Stimulated activated effector memory CD8-positive, alpha-beta T cell treated with anti-CD3 and anti-CD28 coated beads, Interleukin-12 subunit alpha, Interleukin-12 subunit beta, amount 100 ng/mL, for 72 hours (primary cell): ENCODE results near the gene ARHGAP18.

Experiments used
- ATAC-seq: fragments of 150-1000 bp; cut with Tn5 transposase; 2 replicates; pipeline ENCODE4 v1.10.0; 2021
- DNase-seq, 2 donors: peaks; one replicate each; pipeline ENCODE4 v3.0.0; 2021 to 2022; ENCODE audit warnings: low spot score in 2 of 2
- H3K27ac Mint-ChIP-seq: one replicate; pipeline ENCODE4 v1.8.0; 2022; ENCODE audit warnings: mild to moderate bottlenecking, mixed read lengths
- H3K36me3 Mint-ChIP-seq: one replicate; pipeline ENCODE4 v1.8.0; 2022; ENCODE audit warnings: mild to moderate bottlenecking, mixed read lengths
- H3K4me1 Mint-ChIP-seq: one replicate; pipeline ENCODE4 v1.8.0; 2022; ENCODE audit warnings: mixed read lengths
- H3K4me3 Mint-ChIP-seq: one replicate; pipeline ENCODE4 v1.8.0; 2022; ENCODE audit warnings: mild to moderate bottlenecking, mixed read lengths
- H3K9me3 Mint-ChIP-seq: one replicate; pipeline ENCODE4 v1.8.0; 2022; ENCODE audit warnings: mixed read lengths

ARHGAP18 gene

DNA sequence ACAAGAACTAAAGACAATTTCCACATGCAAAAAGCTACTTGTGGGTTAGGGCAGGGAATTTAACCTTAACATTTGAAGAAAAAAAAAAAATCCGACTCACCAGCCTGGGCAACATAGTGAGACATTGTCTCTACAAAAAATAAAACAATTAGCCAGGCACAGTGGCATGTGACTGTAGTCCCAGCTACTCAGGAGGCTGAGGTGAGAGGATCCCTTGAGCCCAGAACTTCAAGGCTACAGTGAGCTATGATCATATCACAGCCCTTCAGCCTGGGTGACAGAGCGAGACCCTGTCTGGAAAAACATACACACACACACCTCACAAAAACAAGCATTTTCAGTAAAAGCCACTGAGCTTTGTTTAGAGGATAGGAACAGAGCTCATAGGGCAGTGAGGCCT, 56.2 kb downstream of the ARHGAP18 start:
- Mint-ChIP-seq H3K9me3 (no peaks in the 10 kb centered on the region), H3K36me3 (no peaks in the 10 kb centered on the region)
- DNase-seq: no peak

DNA sequence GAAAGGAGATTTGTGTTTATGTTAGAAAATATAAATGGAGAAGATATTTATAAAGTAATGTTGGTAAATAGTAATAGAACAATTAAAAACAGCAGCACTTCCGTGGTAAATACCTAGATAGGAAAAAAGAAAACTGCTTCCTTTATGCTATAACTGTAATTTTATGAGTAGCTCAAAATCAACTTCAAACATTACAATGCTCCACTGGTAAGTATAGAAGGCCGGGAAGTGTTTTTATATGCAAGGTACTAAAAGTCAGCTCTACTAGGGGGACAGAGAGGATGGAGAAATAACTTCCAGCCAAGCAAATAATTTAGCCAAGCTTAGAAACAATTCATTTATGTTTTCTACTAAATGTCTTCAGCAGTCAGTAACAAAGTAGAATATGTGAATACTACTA, 56.7 kb downstream of the ARHGAP18 start:
- ATAC-seq (no peak), DNase-seq (no peak)
- H3K4me3 Mint-ChIP-seq: no peak overlapping the region
- no peak overlapping the region for H3K27ac Mint-ChIP-seq
- no peaks in the 10 kb centered on the region for H3K36me3 Mint-ChIP-seq
- no peaks in the 10 kb centered on the region for H3K9me3 Mint-ChIP-seq
- no peaks in the 10 kb centered on the region for H3K4me1 Mint-ChIP-seq

More for the DNA sequence above, 56.2 kb downstream of the ARHGAP18 start:
- ATAC-seq: no peak
- no peaks in the 10 kb centered on the region for H3K4me1 Mint-ChIP-seq
- H3K4me3 Mint-ChIP-seq: no peak overlapping the region
- no peak overlapping the region for H3K27ac Mint-ChIP-seq

DNA sequence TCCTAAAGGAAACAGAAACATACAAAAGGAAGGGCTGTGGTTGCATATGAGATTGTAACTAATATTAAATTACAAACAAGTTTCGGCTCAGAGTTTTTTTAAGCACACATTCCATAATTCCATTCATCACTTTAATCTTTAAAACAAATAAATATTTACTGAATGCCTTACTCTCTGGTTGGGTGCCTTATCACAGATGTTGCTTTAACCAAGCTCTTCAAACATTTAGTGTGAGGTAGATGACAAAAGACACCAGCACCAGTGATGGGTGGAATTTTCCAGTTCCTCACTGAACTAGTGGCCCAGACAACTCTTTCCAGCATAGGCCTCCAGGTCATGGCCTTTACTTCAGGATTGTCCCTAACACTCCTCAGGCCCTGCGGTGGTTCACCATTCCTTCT, 58.7 kb downstream of the ARHGAP18 start:
- DNase-seq (no peak), ATAC-seq (no peak)
- H3K9me3 Mint-ChIP-seq: no peaks in the 10 kb centered on the region
- H3K27ac Mint-ChIP-seq: no peak overlapping the region
- no peaks in the 10 kb centered on the region for H3K4me1 Mint-ChIP-seq
- no peak overlapping the region for H3K4me3 Mint-ChIP-seq
- H3K36me3 Mint-ChIP-seq: no peaks in the 10 kb centered on the region

DNA sequence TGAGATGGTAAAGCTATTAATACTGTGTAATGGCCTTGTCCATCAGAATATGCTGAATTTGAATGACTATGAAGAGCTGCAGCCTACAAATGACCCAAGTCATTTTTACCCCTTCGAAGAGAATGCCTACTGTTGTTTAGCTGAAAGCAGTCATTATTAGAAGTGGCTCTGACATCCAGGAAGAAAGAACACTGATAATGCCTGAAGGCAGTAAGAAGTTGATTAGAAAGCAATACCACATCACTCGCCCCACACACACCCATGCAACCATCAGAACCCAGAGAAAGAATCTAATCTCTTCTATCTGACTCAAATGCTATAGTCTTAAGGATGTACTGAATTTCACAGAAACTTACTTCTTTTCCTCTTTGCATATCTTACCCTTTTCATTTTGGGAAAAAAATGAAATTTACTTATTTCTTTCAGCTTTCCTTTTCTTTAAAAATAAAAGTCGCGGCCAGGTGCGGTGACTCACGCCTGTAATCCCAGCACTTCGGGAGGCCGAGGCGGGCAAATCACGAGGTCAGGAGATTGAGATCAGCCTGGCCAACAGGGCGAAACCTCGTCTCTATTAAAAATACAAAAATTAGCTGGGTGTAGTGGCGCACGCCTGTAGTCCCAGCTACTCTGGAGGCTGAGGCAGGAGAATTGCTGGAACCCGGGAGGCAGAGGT, 61.0 kb downstream of the ARHGAP18 start:
- H3K36me3 Mint-ChIP-seq: no peaks in the 10 kb centered on the region
- peaks cover 5% of the 10 kb centered on the region for H3K4me1 Mint-ChIP-seq
- no peak overlapping the region for H3K27ac Mint-ChIP-seq
- no peak for ATAC-seq
- no peak for DNase-seq
- no peak overlapping the region for H3K4me3 Mint-ChIP-seq
- no peaks in the 10 kb centered on the region for H3K9me3 Mint-ChIP-seq

DNA sequence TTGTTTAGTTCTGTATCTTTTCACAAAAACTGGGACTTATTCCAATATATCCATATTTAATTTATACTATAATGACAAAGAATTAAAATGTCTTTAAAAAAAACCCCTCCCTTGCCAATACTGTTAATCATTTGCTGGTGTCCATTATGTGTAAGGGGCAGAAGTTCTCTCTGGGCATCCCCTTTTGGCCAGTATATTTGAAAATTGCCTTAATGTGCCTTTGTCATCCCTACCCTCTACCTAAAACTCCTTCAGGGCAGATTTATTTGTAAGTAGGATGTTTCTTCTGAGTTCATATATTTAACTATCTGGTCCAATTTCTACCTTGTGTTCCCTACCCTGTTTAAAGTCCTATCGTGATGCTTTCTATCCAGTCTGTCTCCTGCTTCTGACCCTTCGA, 62.9 kb downstream of the ARHGAP18 start:
- H3K36me3 Mint-ChIP-seq: no peaks in the 10 kb centered on the region
- H3K27ac Mint-ChIP-seq: no peak overlapping the region
- DNase-seq (no peak), ATAC-seq (no peak)
- no peaks in the 10 kb centered on the region for H3K9me3 Mint-ChIP-seq
- H3K4me1 Mint-ChIP-seq: peaks cover 5% of the 10 kb centered on the region
- no peak overlapping the region for H3K4me3 Mint-ChIP-seq

DNA sequence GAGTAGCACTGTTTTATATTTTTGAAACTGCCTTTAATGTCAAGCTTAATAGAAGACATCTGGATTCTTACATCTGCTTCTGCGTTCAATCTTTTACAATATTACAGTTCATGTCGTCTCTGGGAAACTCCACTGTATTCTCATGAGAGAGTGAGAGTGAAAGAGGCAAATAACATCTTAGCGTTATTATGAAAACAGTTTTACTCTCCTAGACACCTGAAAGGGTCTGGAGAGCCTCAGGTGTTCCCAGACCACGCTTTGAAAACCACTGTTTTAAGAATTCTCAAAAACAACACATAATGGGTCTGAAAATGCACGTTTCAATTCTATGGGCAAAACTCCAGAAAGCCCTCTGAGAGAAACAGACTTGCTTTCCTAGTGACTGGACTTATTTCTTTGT, 63.3 kb downstream of the ARHGAP18 start:
- H3K9me3 Mint-ChIP-seq: no peaks in the 10 kb centered on the region
- DNase-seq (no peak), ATAC-seq (no peak)
- no peak overlapping the region for H3K27ac Mint-ChIP-seq
- no peaks in the 10 kb centered on the region for H3K36me3 Mint-ChIP-seq
- H3K4me1 Mint-ChIP-seq: peaks cover 5% of the 10 kb centered on the region
- H3K4me3 Mint-ChIP-seq: no peak overlapping the region

DNA sequence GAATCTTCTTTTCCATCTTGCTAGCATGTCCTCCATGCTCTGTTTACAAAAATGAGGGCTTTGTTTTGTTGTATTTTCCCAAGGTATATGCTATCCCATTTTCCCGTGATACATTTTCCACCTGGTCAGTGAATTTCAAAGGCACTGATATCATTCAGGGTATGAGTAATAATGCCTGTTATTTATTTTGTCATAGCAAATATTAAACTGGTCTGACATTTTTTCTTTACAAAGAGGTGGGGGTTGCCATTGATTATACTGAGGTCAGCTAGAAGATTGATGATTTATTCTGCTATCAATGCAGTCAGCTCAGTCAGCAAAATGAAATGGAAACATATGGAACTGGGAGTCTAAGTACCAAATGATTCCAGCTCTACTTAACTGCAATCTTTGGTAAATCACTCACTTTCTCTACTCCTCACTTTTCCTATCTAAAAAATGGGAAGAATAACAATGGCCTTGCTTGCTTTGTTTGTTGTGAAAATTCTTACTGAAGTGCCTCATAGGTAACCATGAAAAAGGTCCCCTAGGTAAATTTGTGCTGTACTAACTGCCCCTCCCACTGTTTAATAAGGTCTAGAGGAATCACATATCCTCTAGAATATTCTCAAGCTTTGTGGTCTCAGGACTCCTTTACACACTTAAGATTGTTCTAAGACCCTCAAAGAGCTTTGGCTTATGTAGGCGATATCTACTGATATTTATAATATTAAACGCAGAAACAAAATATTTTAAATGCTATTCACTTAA, 64.0 kb downstream of the ARHGAP18 start:
- Mint-ChIP-seq H3K4me1 (peaks cover 5% of the 10 kb centered on the region), H3K27ac (no peak overlapping the region), H3K9me3 (no peaks in the 10 kb centered on the region), H3K36me3 (no peaks in the 10 kb centered on the region), H3K4me3 (no peak overlapping the region)
- DNase-seq: no peak
- ATAC-seq: no peak

DNA sequence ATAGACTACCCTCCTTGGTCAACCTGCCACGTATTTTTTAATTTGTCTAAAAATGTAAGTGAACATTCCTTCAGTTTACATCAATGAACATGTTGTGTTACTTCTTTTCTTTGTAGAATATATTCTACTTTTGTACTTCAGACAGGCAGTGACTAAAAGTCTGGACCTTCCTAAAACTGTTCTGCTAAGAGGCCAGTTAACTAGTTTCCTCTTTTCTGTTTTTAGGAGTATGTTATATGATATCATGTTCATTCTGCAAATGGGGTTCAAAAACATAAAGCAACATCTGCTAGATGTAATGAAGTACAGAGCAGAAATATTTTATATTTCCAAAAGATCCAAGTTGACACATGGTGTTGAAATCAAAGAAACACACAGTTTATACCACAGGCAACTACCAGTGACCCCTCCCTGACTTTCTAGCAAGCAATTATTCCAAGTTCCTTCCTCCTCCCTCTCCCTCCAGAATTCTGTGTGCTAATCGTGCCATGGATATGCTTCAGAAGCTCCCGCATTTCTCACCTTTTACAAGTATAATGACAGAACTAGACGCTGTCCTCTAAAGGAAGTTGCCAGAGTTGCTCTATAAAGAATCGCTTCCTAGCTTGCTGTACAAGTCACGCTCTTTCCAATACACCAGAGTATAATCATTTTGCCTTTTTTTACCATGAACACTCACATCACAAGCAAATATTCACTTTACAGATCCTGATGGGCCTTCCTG, 64.7 kb downstream of the ARHGAP18 start:
- Mint-ChIP-seq H3K9me3 (no peaks in the 10 kb centered on the region), H3K4me3 (no peak overlapping the region), H3K27ac (no peak overlapping the region), H3K4me1 (peaks cover 5% of the 10 kb centered on the region), H3K36me3 (no peaks in the 10 kb centered on the region)
- no peak for DNase-seq
- ATAC-seq: no peak

DNA sequence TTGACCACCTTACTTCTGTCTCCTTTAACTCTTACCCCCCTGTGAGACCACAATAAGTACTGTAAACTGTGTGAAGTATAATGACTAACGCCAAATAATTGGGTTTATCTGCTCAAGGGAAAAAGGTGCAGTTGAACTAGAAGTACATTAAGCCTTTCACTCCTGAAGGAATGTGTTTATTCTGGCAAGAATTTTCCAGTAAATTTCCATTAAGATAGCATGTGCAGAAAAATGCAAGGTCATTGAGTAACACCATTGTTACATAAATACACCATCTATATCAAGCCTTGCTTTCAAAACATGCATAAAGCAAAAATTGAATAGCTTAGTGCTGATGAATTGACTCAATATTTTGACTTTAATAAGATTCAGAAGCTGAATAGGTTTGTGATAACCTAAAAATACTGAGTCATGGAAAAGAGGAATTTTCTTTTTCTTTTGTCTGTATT, 65.4 kb downstream of the ARHGAP18 start:
- ATAC-seq (no peak), DNase-seq (no peak)
- H3K27ac Mint-ChIP-seq: no peak overlapping the region
- no peaks in the 10 kb centered on the region for H3K9me3 Mint-ChIP-seq
- H3K36me3 Mint-ChIP-seq: no peaks in the 10 kb centered on the region
- H3K4me3 Mint-ChIP-seq: no peak overlapping the region
- H3K4me1 Mint-ChIP-seq: peaks cover 5% of the 10 kb centered on the region

DNA sequence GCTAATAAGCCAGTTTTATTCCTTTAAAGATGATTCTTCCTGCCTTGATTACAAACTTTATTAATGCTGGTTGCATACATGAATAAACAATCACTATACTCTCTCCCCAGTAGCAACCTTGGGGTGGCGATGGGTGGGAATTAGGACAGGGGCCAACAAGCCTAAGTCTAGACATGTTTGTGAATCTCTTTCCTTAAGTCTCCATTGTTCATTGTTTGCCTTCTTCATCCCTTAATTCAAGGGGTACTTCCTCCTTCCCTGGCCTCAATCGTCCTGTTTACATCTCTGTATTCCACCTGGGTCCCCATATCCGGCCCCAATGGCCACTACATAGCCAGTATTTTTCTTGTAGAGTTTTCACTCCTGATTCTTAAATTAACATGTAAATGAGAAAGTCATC, 66.0 kb downstream of the ARHGAP18 start:
- H3K36me3 Mint-ChIP-seq: no peaks in the 10 kb centered on the region

DNA sequence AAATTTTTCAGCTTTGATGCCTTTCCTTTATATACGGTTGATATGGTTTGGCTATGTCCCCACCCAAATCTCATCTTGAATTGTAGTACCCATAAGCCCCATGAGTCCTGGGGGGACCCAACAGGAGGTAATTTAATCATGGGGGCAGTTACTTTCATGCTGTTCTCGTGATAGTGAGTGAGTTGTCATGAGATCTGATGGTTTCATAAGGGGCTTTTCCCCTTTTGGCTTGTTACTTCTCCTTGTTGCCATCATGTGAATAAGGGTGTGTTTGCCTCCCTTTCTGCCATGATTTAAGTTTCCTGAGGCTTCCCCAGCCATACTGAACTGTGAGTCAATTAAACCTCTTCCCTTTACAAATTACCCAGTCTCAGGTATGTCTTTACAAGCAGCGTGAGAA, 66.8 kb downstream of the ARHGAP18 start:
- peaks cover 5% of the 10 kb centered on the region for H3K4me1 Mint-ChIP-seq
- ATAC-seq: no peak
- H3K36me3 Mint-ChIP-seq: no peaks in the 10 kb centered on the region
- H3K27ac Mint-ChIP-seq: no peak overlapping the region
- no peak for DNase-seq
- H3K4me3 Mint-ChIP-seq: no peak overlapping the region
- H3K9me3 Mint-ChIP-seq: no peaks in the 10 kb centered on the region

More for the DNA sequence above, 66.0 kb downstream of the ARHGAP18 start:
- DNase-seq: no peak
- no peak for ATAC-seq
- Mint-ChIP-seq H3K4me1 (peaks cover 5% of the 10 kb centered on the region), H3K4me3 (no peak overlapping the region), H3K27ac (no peak overlapping the region), H3K9me3 (no peaks in the 10 kb centered on the region)

DNA sequence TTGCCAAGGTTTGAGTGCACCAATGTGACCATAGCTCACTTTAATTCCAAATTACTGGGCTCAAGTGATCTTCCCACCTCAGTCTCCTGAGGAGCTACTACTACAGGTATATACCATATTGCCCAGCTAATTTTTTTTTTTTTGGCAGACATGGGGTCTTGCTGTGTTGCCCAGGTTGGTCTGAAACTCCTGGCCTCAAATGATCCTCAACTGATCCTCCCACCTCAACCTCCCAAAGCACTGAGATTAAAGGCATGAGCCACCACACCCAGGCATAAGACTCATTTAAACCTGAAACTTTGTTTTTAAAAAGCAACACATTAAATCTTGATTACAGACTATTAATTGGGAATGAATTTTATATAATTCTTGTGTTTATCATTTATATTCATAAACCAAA, 67.7 kb downstream of the ARHGAP18 start:
- Mint-ChIP-seq H3K9me3 (no peaks in the 10 kb centered on the region), H3K4me1 (peaks cover 5% of the 10 kb centered on the region), H3K36me3 (no peaks in the 10 kb centered on the region), H3K27ac (no peak overlapping the region), H3K4me3 (no peak overlapping the region)
- no peak for DNase-seq
- ATAC-seq: no peak

DNA sequence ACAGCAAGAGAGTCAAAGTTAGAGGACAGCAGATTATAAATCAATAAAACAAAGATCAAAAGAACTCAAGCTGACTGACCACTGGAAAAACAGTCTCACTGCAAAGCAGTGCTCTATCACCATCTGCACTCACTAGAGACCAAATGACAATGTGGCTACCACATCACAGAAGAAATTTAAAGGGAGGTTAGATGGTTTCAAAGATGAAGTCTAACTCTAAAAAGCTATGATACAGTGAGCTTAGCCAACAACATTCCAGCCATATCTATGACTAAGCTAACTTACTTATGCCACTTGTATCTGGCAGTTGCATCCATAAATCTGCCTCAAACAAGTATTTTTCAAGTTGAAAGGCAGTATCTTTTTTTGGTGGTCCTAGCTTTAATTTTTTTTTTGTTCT, 68.6 kb downstream of the ARHGAP18 start:
- no peak for ATAC-seq
- no peak for DNase-seq
- H3K4me3 Mint-ChIP-seq: no peak overlapping the region
- peaks cover 5% of the 10 kb centered on the region for H3K4me1 Mint-ChIP-seq
- H3K9me3 Mint-ChIP-seq: no peaks in the 10 kb centered on the region
- no peaks in the 10 kb centered on the region for H3K36me3 Mint-ChIP-seq
- H3K27ac Mint-ChIP-seq: no peak overlapping the region

DNA sequence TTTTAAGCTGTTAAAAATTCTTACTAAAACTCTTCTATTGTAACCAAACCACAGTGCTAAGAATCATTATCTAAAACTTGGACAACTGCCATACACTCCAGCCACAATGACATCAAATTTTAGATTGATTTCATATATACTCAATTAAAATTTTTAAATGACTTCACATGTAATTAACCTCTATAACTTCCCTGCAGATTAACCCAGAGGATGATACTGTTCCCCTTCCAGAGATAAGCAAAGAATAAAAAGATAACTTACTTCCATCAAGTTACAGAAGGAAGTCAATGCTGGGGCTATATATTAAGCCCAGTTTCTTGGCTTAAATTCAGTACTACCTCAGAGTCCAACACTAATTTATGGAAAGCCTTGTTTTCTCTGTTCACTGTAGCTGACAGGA, 71.3 kb downstream of the ARHGAP18 start:
- Mint-ChIP-seq H3K27ac (no peak overlapping the region), H3K36me3 (peaks cover under 1% of the 10 kb centered on the region), H3K4me3 (no peak overlapping the region), H3K9me3 (no peaks in the 10 kb centered on the region), H3K4me1 (no peaks in the 10 kb centered on the region)
- ATAC-seq (no peak), DNase-seq (no peak)

DNA sequence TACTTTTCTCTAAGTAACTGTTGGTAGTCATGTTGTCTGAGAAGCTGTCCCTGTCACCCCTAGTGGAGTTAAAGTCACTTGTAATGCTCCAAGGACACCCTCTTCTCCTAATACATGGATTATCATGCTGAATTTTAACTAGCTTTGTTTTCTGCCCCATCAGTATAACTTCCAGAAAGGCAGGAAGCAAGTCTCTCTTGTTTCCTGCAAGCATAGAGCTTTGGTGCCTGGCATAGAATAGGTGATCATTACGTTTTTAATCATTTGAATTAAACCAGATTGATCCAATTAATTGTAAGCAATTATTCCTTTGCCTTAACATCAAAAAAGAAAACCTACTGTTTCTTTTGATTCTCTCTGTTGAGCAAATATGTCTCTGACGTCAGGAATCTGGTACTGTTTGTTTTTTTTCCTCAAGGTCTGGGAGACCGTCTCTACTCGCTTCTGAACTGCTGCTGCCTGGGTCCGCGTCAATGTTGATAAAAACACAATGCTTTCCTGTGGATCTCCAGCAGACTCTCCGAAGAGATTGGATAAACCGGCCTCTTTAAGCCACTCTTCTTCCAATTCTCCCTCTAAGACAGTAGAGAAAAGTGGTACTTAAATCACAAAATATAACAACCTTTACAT, 71.8 kb downstream of the ARHGAP18 start:
- ATAC-seq: no peak
- no peak overlapping the region for H3K27ac Mint-ChIP-seq
- no peaks in the 10 kb centered on the region for H3K9me3 Mint-ChIP-seq
- no peak overlapping the region for H3K4me3 Mint-ChIP-seq
- DNase-seq: no peak
- H3K4me1 Mint-ChIP-seq: no peaks in the 10 kb centered on the region
- peaks cover 5% of the 10 kb centered on the region for H3K36me3 Mint-ChIP-seq
